HG03108 (cell line): ENCODE results near the gene VMO1.

ENCODE experiments used
- ATAC-seq: cut with Tn5 transposase; IDR thresholded peaks from one replicate; pipeline ENCODE4 v1.9.1; 2021; ENCODE audit warnings: moderate library complexity; ENCODE audit not compliant: unreplicated experiment

The VMO1 gene

DNA sequence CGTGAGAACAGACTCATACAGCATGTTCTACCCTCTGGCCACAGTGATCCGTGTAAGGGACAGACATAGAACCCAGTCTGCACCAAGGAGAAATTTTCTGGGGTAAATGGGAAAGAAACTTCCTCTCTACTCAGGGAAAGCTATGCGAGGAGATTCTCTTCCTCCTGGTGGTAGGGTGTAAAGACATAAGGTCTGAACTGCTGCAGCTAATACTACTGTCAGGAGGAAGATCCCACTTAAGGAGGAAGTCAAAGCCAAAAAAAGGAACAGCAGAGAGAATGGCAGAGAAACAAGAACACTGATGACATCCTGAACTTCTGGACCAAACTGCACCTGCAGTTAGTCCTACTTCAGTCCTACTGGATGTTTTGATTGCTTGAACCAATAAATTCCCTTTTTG is 21.6 kb downstream of the VMO1 start:
- no peak for ATAC-seq

DNA sequence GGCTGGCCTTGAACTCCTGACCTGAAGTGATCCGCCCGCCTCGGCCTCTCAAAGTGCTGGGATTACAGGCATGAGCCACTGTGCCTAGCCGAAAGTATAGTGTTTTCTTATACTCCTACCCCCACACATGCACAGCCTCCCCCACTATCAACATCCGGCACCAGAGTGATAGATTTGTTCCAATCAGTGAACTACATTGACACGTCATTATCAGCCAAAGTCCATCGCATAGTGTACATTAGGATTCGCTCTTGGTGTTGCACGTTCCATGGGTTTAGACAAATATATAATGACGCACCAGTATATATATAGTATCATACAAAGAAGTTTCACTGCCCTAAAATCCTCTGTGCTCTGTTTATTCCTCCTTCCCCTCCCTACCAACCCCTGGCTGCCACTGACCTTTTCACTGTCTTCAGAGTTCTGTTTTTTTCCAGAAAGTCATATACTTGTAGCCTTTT is 26.4 kb downstream of the VMO1 start:
- no peak for ATAC-seq

DNA sequence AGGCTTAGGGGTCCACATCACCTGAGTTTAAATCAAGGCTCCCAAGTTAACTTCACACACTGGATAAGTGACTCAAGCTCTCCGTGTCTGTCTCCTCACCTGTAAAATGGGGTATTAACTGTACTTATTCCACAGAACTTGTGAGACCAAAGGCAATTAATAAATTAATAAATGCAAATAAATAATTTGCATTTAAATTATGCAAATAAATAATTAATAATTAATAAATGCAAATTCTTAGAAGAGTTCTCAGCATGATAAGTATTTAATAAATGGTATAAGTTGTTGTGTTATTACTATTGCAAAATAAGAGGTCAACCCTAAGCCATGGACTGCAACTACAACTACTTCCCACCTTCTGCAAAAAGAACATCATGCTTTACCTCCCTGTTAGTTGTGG is 32.8 kb downstream of the VMO1 start:
- no peak for ATAC-seq

DNA sequence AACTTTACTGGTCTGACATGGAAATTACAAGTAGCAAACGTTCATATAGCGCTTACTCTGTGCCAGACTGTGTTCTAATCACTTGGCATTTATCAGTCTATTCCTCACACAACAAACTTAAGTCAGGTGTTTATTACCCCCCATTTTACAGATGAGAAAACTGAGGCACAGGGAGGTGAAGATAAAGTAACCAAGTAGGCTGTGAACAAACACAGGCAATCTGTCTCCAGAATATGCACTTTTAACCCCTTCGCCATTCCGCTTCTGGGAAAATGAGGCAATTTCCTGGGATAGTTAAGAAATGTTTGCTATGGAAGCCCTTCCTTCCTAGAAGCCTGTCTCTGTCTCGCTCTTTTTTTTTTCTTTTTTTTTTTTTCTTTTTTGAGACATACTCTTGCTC is 34.2 kb downstream of the VMO1 start:
- no peak for ATAC-seq

DNA sequence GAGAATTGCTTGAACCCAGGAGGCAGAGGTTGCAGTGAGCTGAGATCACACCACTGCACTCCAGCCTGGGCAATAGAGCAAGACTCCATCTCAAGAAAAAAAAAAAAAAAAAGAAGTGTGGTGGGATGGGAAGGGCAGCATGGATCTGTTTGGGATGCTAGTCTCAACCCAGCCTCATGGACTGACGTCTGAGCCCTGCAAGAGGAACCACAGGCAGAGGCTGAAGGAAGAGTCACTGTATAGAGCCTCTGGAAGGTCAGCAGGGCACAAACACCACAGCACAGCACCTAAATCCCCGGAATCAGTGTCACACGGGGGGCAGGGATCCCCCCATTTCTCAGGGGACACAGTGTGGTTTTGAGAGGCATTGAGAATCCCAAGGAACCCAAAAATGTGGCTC is 35.6 kb downstream of the VMO1 start:
- no peak for ATAC-seq

DNA sequence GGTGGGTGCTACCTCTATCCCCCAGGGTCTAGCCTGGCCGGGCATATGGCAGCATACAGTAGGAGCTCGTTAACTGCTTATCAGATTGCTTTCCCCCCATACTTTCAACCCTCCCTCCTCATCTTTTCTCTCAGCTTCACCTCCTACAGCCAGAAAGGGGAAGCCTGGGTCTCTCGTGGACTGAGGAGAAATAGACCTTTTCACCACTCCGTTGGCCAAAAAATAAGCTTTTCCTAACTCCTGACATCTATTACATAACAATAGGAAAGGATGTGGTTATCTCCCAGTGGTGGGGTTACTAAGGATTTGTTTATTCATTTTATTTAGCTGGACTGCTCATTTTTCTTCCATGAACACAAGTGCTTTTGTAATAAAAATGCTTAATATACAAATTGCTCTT is 37.5 kb downstream of the VMO1 start:
- no peak for ATAC-seq

DNA sequence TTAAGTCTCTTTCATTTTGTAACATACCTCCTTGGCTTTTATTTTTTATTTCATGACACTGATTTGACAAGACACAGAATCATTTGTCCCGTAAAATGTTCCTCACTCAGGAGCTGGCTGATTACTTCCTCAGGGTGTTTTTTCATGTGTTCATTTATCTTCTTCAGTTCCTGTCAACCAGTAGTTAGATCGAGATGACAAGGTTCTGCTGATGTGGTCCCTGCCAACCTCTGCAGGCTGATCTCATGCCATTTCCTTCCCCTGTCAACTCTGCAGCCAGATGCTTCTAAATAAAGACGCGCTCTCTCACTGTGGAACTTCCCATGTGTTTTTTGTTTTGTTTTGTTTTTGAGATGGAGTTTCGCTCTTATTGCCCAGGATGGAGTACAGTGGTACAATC is 38.3 kb downstream of the VMO1 start:
- ATAC-seq: no peak

DNA sequence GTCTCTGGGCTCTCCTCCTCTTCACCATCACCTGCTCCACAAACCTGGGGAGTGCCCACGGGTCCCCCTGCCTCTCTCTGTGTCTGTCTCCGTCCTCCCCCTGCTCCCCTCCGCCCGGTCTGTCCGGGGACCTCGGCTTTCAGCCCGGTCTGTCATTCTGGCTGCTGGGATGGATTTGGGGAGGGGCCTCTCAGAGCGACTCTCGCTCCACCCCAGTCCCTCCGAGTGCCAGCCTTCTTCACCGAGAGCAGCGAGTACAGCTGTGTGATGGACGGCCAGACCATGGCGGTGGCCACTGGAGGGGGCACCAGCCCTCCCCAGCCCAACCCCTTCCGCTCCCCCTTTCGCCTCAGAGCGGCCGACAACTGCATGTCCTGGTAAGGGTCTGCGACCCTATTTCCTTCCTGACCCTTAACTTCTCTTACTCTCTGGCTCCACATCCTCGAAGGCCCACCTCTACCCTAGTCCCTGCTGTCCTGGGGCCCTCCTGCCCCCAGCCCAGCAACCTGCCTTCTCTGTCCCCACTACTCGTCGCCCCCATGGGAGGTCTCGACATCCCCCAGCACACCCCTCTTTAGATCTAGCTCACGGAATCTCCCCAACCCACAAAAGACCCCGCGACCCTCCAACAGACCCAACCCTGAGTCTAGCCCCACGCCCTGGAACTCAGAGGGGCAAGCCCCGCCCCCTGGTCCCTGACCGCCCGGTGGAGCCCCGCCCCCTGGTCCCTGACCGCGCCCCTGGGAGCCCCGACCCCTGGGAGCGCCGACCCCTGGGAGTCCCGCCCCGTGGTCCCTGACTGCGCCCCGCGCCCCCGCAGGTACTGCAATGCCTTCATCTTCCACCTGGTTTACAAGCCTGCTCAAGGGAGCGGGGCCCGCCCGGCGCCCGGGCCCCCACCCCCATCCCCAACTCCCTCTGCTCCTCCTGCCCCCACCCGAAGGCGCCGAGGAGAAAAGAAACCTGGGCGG is 40.9 kb downstream of the VMO1 start:
- ATAC-seq: no peak

DNA sequence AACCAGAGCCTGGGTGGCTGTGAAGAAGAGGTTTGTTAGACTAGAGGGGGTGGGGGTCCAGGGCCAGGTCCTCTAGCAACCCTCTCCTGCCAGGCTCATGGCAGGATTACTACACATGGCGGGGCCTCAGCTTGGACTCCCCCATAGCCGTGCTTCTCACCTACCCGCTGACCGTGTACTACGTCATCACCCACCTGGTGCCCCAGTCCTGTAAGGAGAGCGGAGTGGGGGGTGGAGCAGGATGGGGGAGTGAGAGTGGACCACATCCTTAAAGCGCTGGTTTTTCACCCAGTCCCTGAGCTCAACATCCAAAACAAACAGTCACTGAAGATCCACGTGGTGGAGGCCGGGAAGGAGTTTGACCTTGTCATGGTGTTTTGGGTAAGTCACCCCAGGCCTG is 42.3 kb downstream of the VMO1 start:
- no peak for ATAC-seq

DNA sequence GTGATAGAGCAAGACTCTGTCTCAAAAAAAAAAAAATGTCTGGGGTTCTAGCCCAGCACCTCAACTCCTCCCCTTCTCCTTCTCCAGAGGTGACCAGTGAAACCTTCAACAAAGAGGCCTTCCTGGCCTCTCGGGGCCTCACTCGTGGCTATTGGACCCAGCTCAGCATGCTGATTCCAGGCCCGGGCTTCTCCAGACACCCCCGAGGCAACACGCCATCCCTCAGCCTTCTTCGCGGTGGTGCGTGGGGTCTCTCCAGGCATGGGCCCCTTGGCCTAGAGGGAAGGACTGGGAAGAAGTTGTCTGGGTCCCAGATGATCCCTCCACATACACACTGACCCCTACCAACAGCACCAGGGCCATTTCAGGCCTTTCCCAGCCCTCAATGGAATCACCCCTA is 42.9 kb downstream of the VMO1 start:
- ATAC-seq: no peak

DNA sequence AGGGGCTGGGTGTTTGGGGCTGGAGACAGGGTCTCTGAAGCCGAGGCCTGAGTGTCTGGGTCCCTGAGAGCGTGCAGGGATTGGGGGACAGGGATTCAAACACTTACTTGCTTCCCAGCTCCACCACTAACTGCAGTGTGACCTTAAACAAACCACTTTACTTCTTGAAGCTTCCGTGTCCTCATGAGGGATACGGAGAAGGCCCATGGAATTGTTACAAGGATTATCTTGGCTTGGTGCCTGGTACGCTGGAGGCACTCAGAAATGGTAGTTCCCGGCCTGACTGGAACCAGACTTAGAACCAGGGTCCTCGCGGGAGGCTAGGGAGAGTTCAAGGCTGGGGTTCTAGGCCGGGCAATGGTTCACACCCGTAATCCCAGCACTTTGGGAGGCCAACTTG is 43.5 kb downstream of the VMO1 start:
- no peak for ATAC-seq

DNA sequence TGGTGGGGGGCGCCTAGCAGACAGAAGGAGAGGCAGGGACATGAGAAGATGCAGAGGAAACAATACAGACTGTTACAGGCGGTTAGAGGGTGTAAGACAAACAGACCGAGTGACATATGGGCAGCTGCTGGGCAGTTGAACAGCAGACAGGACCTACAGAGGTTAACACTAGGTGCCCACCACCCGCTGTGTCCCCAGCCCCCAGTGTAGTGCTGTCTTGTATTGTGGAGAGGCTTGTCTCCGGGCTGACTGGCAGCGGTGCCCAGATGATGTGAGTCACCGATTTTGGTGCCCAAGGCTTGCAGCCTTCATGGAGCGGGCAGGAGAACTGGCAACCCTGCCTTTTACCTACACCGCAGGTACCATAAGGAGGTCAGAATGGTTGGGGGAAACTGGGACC is 44.0 kb downstream of the VMO1 start:
- ATAC-seq: no peak

DNA sequence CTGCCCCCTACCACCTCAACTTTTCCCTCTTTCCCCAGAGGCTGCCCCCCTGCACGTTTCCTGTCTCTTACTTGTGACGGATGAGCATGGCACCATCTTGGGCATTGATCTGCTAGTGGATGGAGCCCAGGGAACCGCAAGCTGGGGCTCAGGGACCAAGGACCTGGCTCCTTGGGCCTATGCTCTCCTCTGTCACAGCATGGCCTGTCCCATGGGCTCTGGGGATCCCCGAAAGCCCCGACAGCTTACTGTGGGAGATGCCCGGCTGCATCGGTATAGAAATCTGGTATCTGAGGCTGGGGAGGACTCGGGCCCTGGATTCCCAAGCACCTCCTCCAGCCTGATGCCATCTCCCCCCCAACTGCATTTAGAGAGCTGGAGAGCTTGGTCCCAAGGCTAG is 44.6 kb downstream of the VMO1 start:
- no peak for ATAC-seq

DNA sequence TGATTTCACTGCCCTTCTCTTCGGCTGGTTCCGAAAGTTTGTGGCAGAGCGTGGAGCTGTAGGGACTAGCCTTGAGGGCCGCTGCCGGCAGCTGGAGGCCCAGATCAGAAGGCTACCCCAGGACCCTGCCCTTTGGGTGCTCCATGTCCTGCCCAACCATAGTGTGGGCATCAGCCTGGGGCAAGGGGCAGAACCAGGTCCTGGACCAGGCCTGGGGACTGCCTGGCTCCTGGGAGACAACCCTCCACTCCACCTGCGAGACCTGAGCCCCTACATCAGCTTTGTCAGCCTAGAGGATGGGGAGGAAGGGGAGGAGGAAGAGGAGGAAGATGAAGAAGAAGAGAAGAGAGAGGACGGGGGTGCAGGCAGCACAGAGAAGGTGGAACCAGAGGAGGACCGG is 45.6 kb downstream of the VMO1 start:
- ATAC-seq: no peak

DNA sequence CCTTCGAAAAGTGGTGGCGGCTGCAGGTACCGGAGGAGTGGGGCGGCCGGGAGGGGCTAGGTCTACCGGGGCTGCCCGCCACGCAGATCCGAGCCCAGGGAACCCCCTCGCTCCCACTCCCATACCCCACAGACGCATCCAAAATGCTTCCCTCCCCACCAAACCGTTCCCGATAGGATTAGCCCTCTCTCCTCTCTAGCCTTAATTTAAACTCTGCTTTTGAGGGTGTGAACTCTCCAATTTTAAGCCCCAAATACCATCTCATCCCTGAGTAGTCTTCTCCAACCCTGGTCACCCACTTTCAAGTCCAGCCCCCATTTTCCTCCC is 46.2 kb downstream of the VMO1 start:
- no peak for ATAC-seq

DNA sequence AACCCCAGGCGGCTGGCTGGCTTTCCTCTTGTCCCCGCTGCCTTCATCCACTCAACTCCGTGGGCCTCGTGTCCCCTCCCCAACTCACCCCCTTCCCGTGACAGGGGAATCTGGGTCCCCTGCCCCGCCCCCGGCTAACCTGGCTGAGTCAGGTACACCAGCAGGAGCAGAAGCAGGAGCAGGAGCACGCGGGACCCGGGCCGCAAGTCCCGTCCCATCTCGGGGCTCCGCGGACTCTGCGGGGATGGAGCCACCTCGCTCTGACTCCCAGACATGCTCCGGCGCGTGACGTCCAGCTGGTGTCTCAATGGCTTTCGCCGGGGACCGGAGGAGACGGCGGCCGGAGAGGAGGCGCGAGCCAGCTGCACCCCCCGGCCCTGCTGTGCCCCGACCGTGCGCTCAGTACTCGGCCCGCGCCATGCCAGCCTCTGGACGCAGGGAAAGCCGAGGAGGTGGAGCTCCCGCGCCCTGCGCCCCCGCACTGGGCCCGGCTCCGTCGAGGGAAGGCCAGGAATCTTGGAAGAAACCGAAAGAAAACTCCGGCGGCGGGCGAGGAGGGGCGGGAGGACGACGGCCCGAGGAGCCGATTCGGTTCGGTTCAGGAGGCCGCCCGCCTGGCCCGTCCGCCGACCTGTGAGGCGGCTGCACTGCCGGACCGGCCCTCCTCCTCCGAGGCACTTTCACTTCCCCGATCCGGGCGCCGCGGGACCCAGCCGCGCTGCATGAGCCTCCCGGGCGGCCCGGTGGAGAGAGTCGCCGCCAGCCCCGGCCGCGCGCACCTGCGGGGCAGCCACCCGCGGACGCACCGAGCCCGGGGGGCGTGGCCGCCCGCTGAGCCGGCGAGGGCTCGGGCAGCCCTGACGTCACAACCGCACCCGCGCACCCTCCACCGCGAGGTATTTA is 46.8 kb downstream of the VMO1 start, which contains the start of the genes CXCL16 and ZMYND15:
TSS of gene CXCL16 (minus strand) at position 807 of the 903 bp plus-strand sequence. CDS start at position 218, 589 bp downstream.
TSS of gene ZMYND15 (plus strand) at position 712 of the 903 bp plus-strand sequence. CDS start 716 bp downstream, outside the sequence.
- peak; percentile 44 for ATAC-seq

DNA sequence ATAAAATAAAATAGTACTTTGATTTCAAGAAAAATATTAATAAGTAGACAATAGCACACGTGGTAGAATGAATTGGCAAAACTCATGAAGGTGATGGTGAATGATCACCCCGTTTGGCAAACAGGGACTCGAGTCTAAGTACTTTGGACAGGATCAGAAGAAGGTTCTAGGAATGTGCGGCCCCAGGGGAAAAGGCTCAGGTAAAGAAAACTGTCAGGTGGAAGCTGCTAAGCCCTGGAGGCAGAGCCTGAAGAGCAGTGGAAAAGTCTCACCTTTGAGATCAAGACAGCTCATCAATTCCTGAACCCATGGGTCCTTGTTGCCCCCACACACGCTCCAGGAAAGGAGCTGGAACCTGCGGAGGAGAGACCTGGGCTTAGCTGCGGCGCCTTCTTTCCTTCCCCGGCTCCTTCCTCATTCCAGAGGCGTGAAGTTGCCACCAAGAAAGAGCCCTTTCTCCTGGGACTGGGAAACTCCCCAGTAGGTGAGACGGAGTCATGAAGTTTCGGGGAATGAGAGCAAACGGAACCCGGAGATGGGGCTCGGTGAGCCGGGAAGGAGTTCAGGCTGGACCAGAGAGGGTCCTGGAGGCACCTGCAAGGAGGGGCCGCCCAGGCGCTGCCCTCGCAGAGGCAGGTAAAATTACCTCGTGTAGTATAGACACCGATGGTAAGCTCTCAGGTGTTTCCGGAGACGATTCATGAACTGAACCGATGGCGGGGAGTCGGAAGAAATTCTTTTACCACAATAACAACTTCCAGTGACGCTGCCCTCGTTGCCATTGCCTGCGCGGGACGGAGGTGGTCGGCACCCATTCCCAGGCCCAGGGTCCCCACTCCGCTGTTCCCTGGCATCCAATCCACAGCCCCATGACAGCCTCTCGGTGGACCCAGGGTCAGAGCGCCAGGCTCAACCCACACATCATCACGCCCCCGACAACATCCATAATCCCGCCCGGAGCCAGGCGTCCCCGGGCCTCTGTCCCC is 47.7 kb downstream of the VMO1 start:
- no peak for ATAC-seq

DNA sequence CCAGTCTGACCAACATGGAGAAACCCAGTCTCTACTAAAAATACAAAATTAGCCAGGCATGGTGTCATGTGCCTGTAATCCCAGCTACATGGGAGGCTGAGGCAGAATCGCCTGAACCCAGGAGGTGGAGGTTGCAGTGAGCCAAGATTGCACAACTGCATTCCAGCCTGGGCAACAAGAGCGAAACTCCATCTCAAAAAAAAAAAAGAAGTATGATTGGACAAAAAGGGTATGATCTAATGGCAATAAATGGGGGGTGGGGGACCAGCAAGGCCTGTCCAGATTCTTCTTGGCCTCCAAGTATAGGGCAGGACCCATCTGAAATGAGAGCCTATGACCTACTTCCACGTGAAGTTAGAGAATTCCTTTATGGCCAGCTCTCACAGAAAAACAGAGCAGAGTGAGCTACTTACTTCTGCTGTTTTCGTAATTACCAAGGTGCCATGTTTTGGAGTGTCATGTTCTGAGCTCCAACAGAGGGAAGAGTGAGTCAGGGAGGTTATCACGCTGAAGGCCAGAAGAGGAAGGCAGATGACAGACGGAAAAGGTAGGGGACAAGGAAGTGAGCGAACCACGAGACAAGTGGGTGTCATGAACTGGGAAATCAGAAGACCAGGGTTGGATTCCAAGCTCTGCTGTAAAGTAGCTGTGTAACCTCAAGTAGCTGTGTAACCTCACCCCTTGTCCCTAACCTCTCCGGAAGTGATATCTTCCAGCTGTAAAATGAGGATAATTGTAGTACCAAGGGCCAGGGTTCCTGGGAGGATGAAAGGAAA is 50.1 kb downstream of the VMO1 start:
- no peak for ATAC-seq
